ENCODE measurements around the gene MSANTD4.
"Not testable (repeated sequence)": the region's sequence is repeated elsewhere in the genome, so short reads cannot be mapped to it uniquely, and the experiment has no call there.

MSANTD4 gene

GRCh38 chr11:106021967-106022794, at the start of gene MSANTD4:
Gene MSANTD4, minus strand, starts transcription at chr11:106022240. Its CDS starts 11,323 bp downstream, at chr11:106010917.
- DNase-seq, result peak; percentile 99
- in situ Hi-C loops (cut with MboI; ENCODE audit: low pct_unique_long_range_greater_than_20kb, low sequenced_read_pairs), result no loop called here

- DNase-seq, result no peak
- in situ Hi-C loops (cut with MboI; ENCODE audit: low pct_unique_long_range_greater_than_20kb, low sequenced_read_pairs), result no loop called here
Measured at GRCh38 chr11:106070606-106071005, 48.6 kb upstream of the MSANTD4 start.

- in situ Hi-C loops (cut with MboI; ENCODE audit: low pct_unique_long_range_greater_than_20kb, low sequenced_read_pairs), result no loop called here
- no peak for DNase-seq
Measured at GRCh38 chr11:106063009-106063408, 41.0 kb upstream of the MSANTD4 start.

- in situ Hi-C loops (cut with MboI; ENCODE audit: low pct_unique_long_range_greater_than_20kb, low sequenced_read_pairs), result no loop called here
- DNase-seq, result no peak
Measured at GRCh38 chr11:106061954-106062949, 40.2 kb upstream of the MSANTD4 start.

- in situ Hi-C loops (cut with MboI; ENCODE audit: low pct_unique_long_range_greater_than_20kb, low sequenced_read_pairs), result no loop called here
Measured at GRCh38 chr11:106061249-106061784, 39.3 kb upstream of the MSANTD4 start.

GRCh38 chr11:106059617-106060016, 37.6 kb upstream of the MSANTD4 start:
- DNase-seq, result no peak
- in situ Hi-C loops (cut with MboI; ENCODE audit: low pct_unique_long_range_greater_than_20kb, low sequenced_read_pairs), result no loop called here

More at GRCh38 chr11:106061249-106061784, 39.3 kb upstream of the MSANTD4 start:
- DNase-seq, result no peak

- DNase-seq; in situ Hi-C loops (cut with MboI; ENCODE audit: low pct_unique_long_range_greater_than_20kb, low sequenced_read_pairs): not testable (repeated sequence)
Measured at GRCh38 chr11:106058377-106058776, 36.3 kb upstream of the MSANTD4 start.

GRCh38 chr11:106051103-106051502, 29.1 kb upstream of the MSANTD4 start:
- in situ Hi-C loops (cut with MboI; ENCODE audit: low pct_unique_long_range_greater_than_20kb, low sequenced_read_pairs), result no loop called here

GRCh38 chr11:106049727-106050476, 27.9 kb upstream of the MSANTD4 start:
- in situ Hi-C loops (cut with MboI; ENCODE audit: low pct_unique_long_range_greater_than_20kb, low sequenced_read_pairs), result no loop called here
- no peak for DNase-seq

More at GRCh38 chr11:106051103-106051502, 29.1 kb upstream of the MSANTD4 start:
- no peak for DNase-seq

GRCh38 chr11:106047631-106048030, 25.6 kb upstream of the MSANTD4 start:
- DNase-seq, result no peak
- in situ Hi-C loops (cut with MboI; ENCODE audit: low pct_unique_long_range_greater_than_20kb, low sequenced_read_pairs), result no loop called here

GRCh38 chr11:106043540-106043939, 21.5 kb upstream of the MSANTD4 start:
- in situ Hi-C loops (cut with MboI; ENCODE audit: low pct_unique_long_range_greater_than_20kb, low sequenced_read_pairs), result no loop called here
- DNase-seq, result no peak

- in situ Hi-C loops (cut with MboI; ENCODE audit: low pct_unique_long_range_greater_than_20kb, low sequenced_read_pairs), result no loop called here
- DNase-seq, result no peak
Measured at GRCh38 chr11:106032861-106033260, 10.8 kb upstream of the MSANTD4 start.

- in situ Hi-C loops (cut with MboI; ENCODE audit: low pct_unique_long_range_greater_than_20kb, low sequenced_read_pairs), result no loop called here
- DNase-seq, result no peak
Measured at GRCh38 chr11:106031936-106032335, 9.9 kb upstream of the MSANTD4 start.

GRCh38 chr11:106031202-106031810, 9.3 kb upstream of the MSANTD4 start:
- in situ Hi-C loops (cut with MboI; ENCODE audit: low pct_unique_long_range_greater_than_20kb, low sequenced_read_pairs), result no loop called here

GRCh38 chr11:106030609-106031008, 8.6 kb upstream of the MSANTD4 start:
- no peak for DNase-seq
- in situ Hi-C loops (cut with MboI; ENCODE audit: low pct_unique_long_range_greater_than_20kb, low sequenced_read_pairs), result no loop called here

More at GRCh38 chr11:106031202-106031810, 9.3 kb upstream of the MSANTD4 start:
- DNase-seq, result no peak

GRCh38 chr11:106022795-106023275, 795 bp upstream of the MSANTD4 start:
- in situ Hi-C loops (cut with MboI; ENCODE audit: low pct_unique_long_range_greater_than_20kb, low sequenced_read_pairs), result no loop called here
- no peak for DNase-seq

GRCh38 chr11:106021181-106021966, 666 bp downstream of the MSANTD4 start:
- in situ Hi-C loops (cut with MboI; ENCODE audit: low pct_unique_long_range_greater_than_20kb, low sequenced_read_pairs), result no loop called here

More at GRCh38 chr11:106021181-106021966, 666 bp downstream of the MSANTD4 start:
- DNase-seq, result no peak
